HepG2 (cell line): Measurements from ENCODE around the gene POU2AF2. TPM values are rescaled to one million over a fixed set of nuclear protein-coding genes. Genes with fewer than 3 reads are reported as not detected.
A peak's percentile ranks its signal among the peaks of the same experiment; 100 is the strongest.

Experiments
- AHR ChIP-seq: IDR thresholded peaks from 2 replicates; pipeline ENCODE4 v1.6.1; 2018; ENCODE audit warnings: missing genetic modification reagents, missing compliant biosample characterization
- ARNTL ChIP-seq: sonication (generic); formaldehyde crosslinking; IDR thresholded peaks from 2 replicates; pipeline ENCODE4 v1.4.0; 2020; ENCODE audit warnings: mild to moderate bottlenecking, missing genetic modification reagents
- DRAP1 ChIP-seq: IDR thresholded peaks from 2 replicates; pipeline ENCODE4 v1.6.1; 2016; ENCODE audit warnings: missing genetic modification reagents, missing compliant biosample characterization
- GMEB2 ChIP-seq: IDR thresholded peaks from 2 replicates; pipeline ENCODE4 v1.6.1; 2016; ENCODE audit warnings: missing biosample characterization, missing genetic modification reagents, low read depth
- KLF16 ChIP-seq, 2 experiments: sonication (generic) in 1 of 2; formaldehyde crosslinking in 1 of 2; IDR thresholded peaks; 2 replicates each; pipeline versions ENCODE4 v1.6.1 to v1.8.0; 2016 to 2023; ENCODE audit warnings: missing genetic modification reagents in 2 of 2, missing compliant biosample characterization in 1 of 2
- KLF6 ChIP-seq: IDR thresholded peaks from 2 replicates; pipeline ENCODE4 v1.8.0; 2016; ENCODE audit warnings: missing biosample characterization, missing genetic modification reagents
- MYPOP ChIP-seq: sonication (generic); formaldehyde crosslinking; IDR thresholded peaks from 2 replicates; pipeline ENCODE4 v1.8.1; 2023; ENCODE audit warnings: mild to moderate bottlenecking, moderate library complexity, missing genetic modification reagents
- PHF8 ChIP-seq: sonication (generic); formaldehyde crosslinking; IDR thresholded peaks from 2 replicates; pipeline ENCODE4 v1.5.0; 2020; ENCODE audit warnings: missing genetic modification reagents
- SRSF1 ChIP-seq: fragments of 200-400 bp; formaldehyde crosslinking; optimal IDR thresholded peaks from 2 replicates; pipeline ENCODE3; 2017; ENCODE audit warnings: mild to moderate bottlenecking, low read depth, low read length, moderate library complexity
- TAF1 ChIP-seq: sonication (generic); formaldehyde crosslinking; IDR thresholded peaks from 2 replicates; pipeline ENCODE4 v1.4.0; 2020; ENCODE audit warnings: missing genetic modification reagents
- ZBTB7B ChIP-seq: sonication (generic); formaldehyde crosslinking; IDR thresholded peaks from 2 replicates; pipeline ENCODE4 v1.4.0; 2020; ENCODE audit warnings: missing genetic modification reagents
- ZNF205 ChIP-seq: IDR thresholded peaks from 2 replicates; pipeline ENCODE4 v1.6.1; 2018; ENCODE audit warnings: missing biosample characterization, missing genetic modification reagents
- ZNF256 ChIP-seq: sonication (generic); formaldehyde crosslinking; conservative IDR thresholded peaks from 2 replicates; pipeline ENCODE4 v1.4.0; 2020; ENCODE audit warnings: missing genetic modification reagents
- ZNF264 ChIP-seq: sonication (generic); formaldehyde crosslinking; IDR thresholded peaks from 2 replicates; pipeline ENCODE4 v1.4.0; 2020; ENCODE audit warnings: missing genetic modification reagents
- ZNF564 ChIP-seq: sonication (generic); formaldehyde crosslinking; IDR thresholded peaks from 2 replicates; pipeline ENCODE4 v1.8.1; 2023; ENCODE audit warnings: mild to moderate bottlenecking, missing genetic modification reagents
- ZNF75D ChIP-seq: sonication (generic); formaldehyde crosslinking; IDR thresholded peaks from 2 replicates; pipeline ENCODE4 v1.8.1; 2023; ENCODE audit warnings: missing genetic modification reagents, mild to moderate bottlenecking, borderline replicate concordance
- ZNF790 ChIP-seq: sonication (generic); formaldehyde crosslinking; IDR thresholded peaks from 2 replicates; pipeline ENCODE4 v1.8.0; 2022; ENCODE audit warnings: missing genetic modification reagents, mild to moderate bottlenecking, borderline replicate concordance
- polyA plus RNA-seq, 8 experiments: library from polyadenylated mRNA; depleted of rRNA in 3 of 8; stranded (reverse) in 7 of 8; unstranded in 1 of 8; fragments of >200 nt; fragmentation: Illumina TruSeq in 4 of 8; extraction: Trizol in 4 of 8; gene quantifications; 2 replicates each; pipeline versions ENCODE4 v1.2.1 to v1.2.3, GENCODE V29; 2011 to 2016; ENCODE audit warnings: low read depth in 4 of 8, missing spikeins in 1 of 8, mixed read lengths in 1 of 8; ENCODE audit not compliant: insufficient read depth in 1 of 8
- total RNA-seq, 5 experiments: library from RNA; depleted of rRNA; stranded (reverse); fragments of >200 nt; fragmentation: Illumina TruSeq; extraction: Trizol; gene quantifications; 2 replicates each; pipeline ENCODE4 v1.2.3, GENCODE V29; 2016; ENCODE audit warnings: low read depth in 1 of 5
- TF ChIP-seq, protein P1 (sequence below): sonication (generic); formaldehyde crosslinking; IDR thresholded peaks from one replicate; pipeline ENCODE4 v1.5.1; 2020; ENCODE audit warnings: mild to moderate bottlenecking, missing genetic modification reagents; ENCODE audit errors: not compliant biosample characterization

POU2AF2 gene
- total and polyA plus RNA-seq, 2 of the 13 experiments (the other 11 are each of a cell fraction or from before 2014, with no cell fraction given) = 0.11 TPM; not detected in 1

DNA sequence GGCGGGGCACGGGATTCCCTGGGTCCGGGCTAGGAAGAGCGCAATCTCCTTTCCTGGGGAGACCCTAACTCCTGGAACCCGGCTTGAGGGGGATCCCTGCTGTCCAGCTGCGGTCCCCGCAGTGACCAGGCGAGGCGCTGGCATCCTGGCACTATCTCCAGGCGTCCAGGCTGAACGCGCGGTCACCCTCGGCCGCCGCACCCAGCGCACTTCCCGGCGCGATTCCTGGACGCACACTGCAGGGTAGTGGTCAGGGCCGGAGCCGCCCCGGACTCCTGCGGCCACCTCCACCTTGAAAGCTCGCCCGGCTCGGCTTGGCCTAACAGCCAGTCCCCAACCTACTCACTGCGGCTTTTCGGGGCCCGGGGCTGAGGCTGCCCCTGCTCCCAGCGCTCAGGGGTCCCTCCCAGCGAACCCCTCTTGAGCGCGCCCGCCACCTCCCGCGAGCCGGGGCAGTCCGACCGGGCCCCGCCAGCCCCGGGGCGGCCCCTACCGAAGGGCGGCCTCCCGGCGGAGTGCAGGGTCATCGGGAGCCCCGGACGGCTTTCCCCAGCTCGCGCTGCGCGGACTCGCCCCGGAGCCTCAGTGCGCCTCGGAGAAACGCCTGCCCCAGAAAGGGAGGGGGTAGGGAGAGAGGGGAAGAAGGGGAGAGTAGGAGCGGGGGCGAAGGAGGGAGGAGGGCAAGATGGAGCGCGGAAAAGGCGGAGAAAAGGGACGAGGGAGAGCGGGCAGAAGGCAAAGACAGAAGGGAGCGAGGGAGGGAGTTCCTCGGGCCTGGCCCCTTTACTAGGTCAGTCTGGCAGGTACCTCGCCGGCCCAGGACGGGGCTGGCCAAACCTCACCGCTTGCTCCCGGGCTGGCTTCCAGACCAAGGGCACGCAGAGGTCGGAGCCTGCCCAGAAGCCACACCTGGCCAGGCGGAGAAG, 53.8 kb downstream of the POU2AF2 start (continued):
- peak; percentile 65 for TF ChIP-seq PHF8 (CRISPR knock-in tag)
- TF ChIP-seq TAF1 = peak; percentile 79
- peak in 1 of 2 experiments; percentile 72; a peak in 2 of 4 replicates for TF ChIP-seq KLF16 (CRISPR knock-in tag; IDR thresholded peaks at IDR 0.05)
- no peak for TF ChIP-seq ZNF256 (CRISPR knock-in tag)
- TF ChIP-seq SRSF1 = peak; percentile 26
- TF ChIP-seq ZNF790 (CRISPR knock-in tag) = peak; percentile 80; the same call in 1 of the 2 replicates
- no peak; the same call in 1 of the 2 replicates for TF ChIP-seq ZNF205
- TF ChIP-seq, protein P1, sequence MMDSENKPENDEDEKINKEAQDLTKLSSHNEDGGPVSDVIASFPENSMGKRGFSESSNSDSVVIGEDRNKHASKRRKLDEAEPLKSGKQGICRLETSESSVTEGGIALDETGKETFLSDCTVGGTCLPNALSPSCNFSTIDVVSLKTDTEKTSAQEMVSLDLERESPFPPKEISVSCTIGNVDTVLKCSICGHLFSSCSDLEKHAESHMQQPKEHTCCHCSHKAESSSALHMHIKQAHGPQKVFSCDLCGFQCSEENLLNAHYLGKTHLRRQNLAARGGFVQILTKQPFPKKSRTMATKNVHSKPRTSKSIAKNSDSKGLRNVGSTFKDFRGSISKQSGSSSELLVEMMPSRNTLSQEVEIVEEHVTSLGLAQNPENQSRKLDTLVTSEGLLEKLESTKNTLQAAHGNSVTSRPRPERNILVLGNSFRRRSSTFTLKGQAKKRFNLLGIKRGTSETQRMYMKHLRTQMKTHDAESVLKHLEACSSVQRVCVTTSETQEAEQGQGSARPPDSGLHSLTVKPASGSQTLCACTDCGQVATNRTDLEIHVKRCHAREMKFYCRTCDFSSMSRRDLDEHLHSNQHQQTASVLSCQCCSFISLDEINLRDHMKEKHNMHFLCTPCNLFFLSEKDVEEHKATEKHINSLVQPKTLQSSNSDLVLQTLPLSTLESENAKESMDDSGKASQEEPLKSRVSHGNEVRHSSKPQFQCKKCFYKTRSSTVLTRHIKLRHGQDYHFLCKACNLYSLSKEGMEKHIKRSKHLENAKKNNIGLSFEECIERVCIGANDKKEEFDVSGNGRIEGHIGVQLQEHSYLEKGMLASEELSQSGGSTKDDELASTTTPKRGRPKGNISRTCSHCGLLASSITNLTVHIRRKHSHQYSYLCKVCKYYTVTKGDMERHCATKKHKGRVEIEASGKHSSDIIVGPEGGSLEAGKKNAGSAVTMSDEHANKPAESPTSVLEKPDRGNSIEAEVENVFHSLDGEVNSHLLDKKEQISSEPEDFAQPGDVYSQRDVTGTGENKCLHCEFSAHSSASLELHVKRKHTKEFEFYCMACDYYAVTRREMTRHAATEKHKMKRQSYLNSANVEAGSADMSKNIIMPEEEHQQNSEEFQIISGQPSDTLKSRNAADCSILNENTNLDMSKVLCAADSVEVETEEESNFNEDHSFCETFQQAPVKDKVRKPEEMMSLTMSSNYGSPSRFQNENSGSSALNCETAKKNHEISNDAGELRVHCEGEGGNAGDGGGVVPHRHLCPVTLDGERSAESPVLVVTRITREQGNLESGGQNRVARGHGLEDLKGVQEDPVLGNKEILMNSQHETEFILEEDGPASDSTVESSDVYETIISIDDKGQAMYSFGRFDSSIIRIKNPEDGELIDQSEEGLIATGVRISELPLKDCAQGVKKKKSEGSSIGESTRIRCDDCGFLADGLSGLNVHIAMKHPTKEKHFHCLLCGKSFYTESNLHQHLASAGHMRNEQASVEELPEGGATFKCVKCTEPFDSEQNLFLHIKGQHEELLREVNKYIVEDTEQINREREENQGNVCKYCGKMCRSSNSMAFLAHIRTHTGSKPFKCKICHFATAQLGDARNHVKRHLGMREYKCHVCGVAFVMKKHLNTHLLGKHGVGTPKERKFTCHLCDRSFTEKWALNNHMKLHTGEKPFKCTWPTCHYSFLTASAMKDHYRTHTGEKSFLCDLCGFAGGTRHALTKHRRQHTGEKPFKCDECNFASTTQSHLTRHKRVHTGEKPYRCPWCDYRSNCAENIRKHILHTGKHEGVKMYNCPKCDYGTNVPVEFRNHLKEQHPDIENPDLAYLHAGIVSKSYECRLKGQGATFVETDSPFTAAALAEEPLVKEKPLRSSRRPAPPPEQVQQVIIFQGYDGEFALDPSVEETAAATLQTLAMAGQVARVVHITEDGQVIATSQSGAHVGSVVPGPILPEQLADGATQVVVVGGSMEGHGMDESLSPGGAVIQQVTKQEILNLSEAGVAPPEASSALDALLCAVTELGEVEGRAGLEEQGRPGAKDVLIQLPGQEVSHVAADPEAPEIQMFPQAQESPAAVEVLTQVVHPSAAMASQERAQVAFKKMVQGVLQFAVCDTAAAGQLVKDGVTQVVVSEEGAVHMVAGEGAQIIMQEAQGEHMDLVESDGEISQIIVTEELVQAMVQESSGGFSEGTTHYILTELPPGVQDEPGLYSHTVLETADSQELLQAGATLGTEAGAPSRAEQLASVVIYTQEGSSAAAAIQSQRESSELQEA = peak; percentile 9
- TF ChIP-seq KLF6 (CRISPR knock-in tag) = peak; percentile 49; the same call in 1 of the 2 replicates
- TF ChIP-seq ZNF564 = peak; percentile 65
- peak; percentile 37 for TF ChIP-seq ARNTL (CRISPR knock-in tag)
- 0 out of 2 replicates have a peak, but pooled peaks have one; percentile 33 for TF ChIP-seq AHR (CRISPR knock-in tag)
- TF ChIP-seq MYPOP (CRISPR knock-in tag) = peak; percentile 78; the same call in 1 of the 2 replicates
- peak; percentile 36; the same call in 1 of the 2 replicates for TF ChIP-seq DRAP1 (CRISPR knock-in tag)
- peak; percentile 71 for TF ChIP-seq ZBTB7B (CRISPR knock-in tag)
- TF ChIP-seq ZNF264 (CRISPR knock-in tag) = no peak
- TF ChIP-seq GMEB2 (CRISPR knock-in tag) = no peak
- 0 out of 2 replicates have a peak, but pooled peaks have one; percentile 67 for TF ChIP-seq ZNF75D (CRISPR knock-in tag)
